CD4-positive, alpha-beta T cell treated with Interferon gamma for 1 hour (primary cell): ENCODE results near the gene SMIM13.

Source experiments
- DNase-seq: peaks from one replicate; pipeline ENCODE4 v3.0.0-alpha.2; 2020

Gene SMIM13

GRCh38 chr6:11123978-11124377, 30.3 kb downstream of the SMIM13 start:
- DNase-seq, result no peak

- DNase-seq, result no peak
Measured at GRCh38 chr6:11126876-11127275, 33.2 kb downstream of the SMIM13 start.

GRCh38 chr6:11128608-11129007, 35.0 kb downstream of the SMIM13 start:
- DNase-seq, result no peak

- no peak for DNase-seq
Measured at GRCh38 chr6:11129908-11130565, 36.4 kb downstream of the SMIM13 start.

GRCh38 chr6:11130605-11131004, 37.0 kb downstream of the SMIM13 start:
- no peak for DNase-seq

GRCh38 chr6:11132194-11132888, 38.7 kb downstream of the SMIM13 start:
- DNase-seq, result no peak

- DNase-seq, result no peak
Measured at GRCh38 chr6:11133281-11133680, 39.6 kb downstream of the SMIM13 start.

GRCh38 chr6:11136809-11137208, 43.2 kb downstream of the SMIM13 start:
- no peak for DNase-seq

GRCh38 chr6:11139051-11139960, 45.7 kb downstream of the SMIM13 start:
- no peak for DNase-seq

- DNase-seq, result no peak
Measured at GRCh38 chr6:11140056-11140455, 46.4 kb downstream of the SMIM13 start.

- no peak for DNase-seq
Measured at GRCh38 chr6:11141295-11141694, 47.7 kb downstream of the SMIM13 start.

GRCh38 chr6:11142296-11143027, 48.8 kb downstream of the SMIM13 start:
- no peak for DNase-seq

- peak; percentile 72 for DNase-seq
Measured at GRCh38 chr6:11143394-11144371, 50.0 kb downstream of the SMIM13 start.

- DNase-seq, result peak; percentile 71
Measured at GRCh38 chr6:11144393-11144851, 50.8 kb downstream of the SMIM13 start.

GRCh38 chr6:11146117-11146826, 52.6 kb downstream of the SMIM13 start:
- no peak for DNase-seq

GRCh38 chr6:11149551-11149950, 55.9 kb downstream of the SMIM13 start:
- DNase-seq, result no peak

GRCh38 chr6:11151488-11151887, 57.9 kb downstream of the SMIM13 start:
- no peak for DNase-seq

- DNase-seq, result no peak
Measured at GRCh38 chr6:11152581-11152980, 58.9 kb downstream of the SMIM13 start.

- DNase-seq, result no peak
Measured at GRCh38 chr6:11153447-11153846, 59.8 kb downstream of the SMIM13 start.

- no peak for DNase-seq
Measured at GRCh38 chr6:11155589-11155988, 62.0 kb downstream of the SMIM13 start.

GRCh38 chr6:11160199-11160598, 66.6 kb downstream of the SMIM13 start:
- DNase-seq, result no peak
